ENCODE results near the gene BFSP1.
A peak's percentile ranks its signal among the peaks of the same experiment; 100 is the strongest.

BFSP1 gene

GRCh38 chr20:17558154-17558940, 27.2 kb upstream of the BFSP1 start:
- DNase-seq, result no peak

GRCh38 chr20:17557675-17558006, 26.5 kb upstream of the BFSP1 start:
- DNase-seq, result no peak

- DNase-seq, result no peak
Observed at GRCh38 chr20:17556837-17557674, 25.9 kb upstream of the BFSP1 start.

GRCh38 chr20:17555106-17555505, 23.9 kb upstream of the BFSP1 start:
- DNase-seq, result no peak

- DNase-seq, result no peak
Observed at GRCh38 chr20:17549131-17549530, 18.0 kb upstream of the BFSP1 start.

GRCh38 chr20:17545127-17545526, 13.9 kb upstream of the BFSP1 start:
- no peak for DNase-seq

GRCh38 chr20:17543531-17544131, 12.5 kb upstream of the BFSP1 start:
- no peak for DNase-seq

- DNase-seq, result no peak
Observed at GRCh38 chr20:17542993-17543412, 11.8 kb upstream of the BFSP1 start.

- DNase-seq, result no peak
Observed at GRCh38 chr20:17542481-17542880, 11.3 kb upstream of the BFSP1 start.

- no peak for DNase-seq
Observed at GRCh38 chr20:17541996-17542395, 10.8 kb upstream of the BFSP1 start.

- DNase-seq, result no peak
Observed at GRCh38 chr20:17541596-17541995, 10.4 kb upstream of the BFSP1 start.

- DNase-seq, result no peak
Observed at GRCh38 chr20:17538517-17539170, 7.5 kb upstream of the BFSP1 start.

- no peak for DNase-seq
Observed at GRCh38 chr20:17537959-17538358, 6.8 kb upstream of the BFSP1 start.

- DNase-seq, result peak; percentile 71
Observed at GRCh38 chr20:17536944-17537444, 5.8 kb upstream of the BFSP1 start.

- no peak for DNase-seq
Observed at GRCh38 chr20:17534077-17534476, 2.9 kb upstream of the BFSP1 start.

- DNase-seq, result no peak
Observed at GRCh38 chr20:17533396-17533795, 2.2 kb upstream of the BFSP1 start.

GRCh38 chr20:17531665-17532025, 466 bp upstream of the BFSP1 start:
- no peak for DNase-seq

GRCh38 chr20:17530153-17530552, 1.0 kb downstream of the BFSP1 start:
- no peak for DNase-seq

GRCh38 chr20:17529586-17529985, 1.6 kb downstream of the BFSP1 start:
- no peak for DNase-seq

- no peak for DNase-seq
Observed at GRCh38 chr20:17525650-17526049, 5.5 kb downstream of the BFSP1 start.

GRCh38 chr20:17525132-17525531, 6.0 kb downstream of the BFSP1 start:
- no peak for DNase-seq

GRCh38 chr20:17524560-17524959, 6.6 kb downstream of the BFSP1 start:
- DNase-seq, result no peak

- no peak for DNase-seq
Observed at GRCh38 chr20:17523326-17523725, 7.9 kb downstream of the BFSP1 start.
